Urinary bladder (tissue), 4 donors: ENCODE data around the gene FMNL2. TPM values are rescaled to one million over a fixed set of nuclear protein-coding genes. Genes with fewer than 3 reads are reported as not detected.

Experiments
- DNase-seq: peaks from one replicate; pipeline ENCODE4 v3.0.0-alpha.2; 2015; ENCODE audit errors: extremely low spot score
- H3K27ac ChIP-seq: one replicate; pipeline ENCODE4 v1.5.1; 2013; ENCODE audit warnings: low read depth, mild to moderate bottlenecking, moderate library complexity
- H3K36me3 ChIP-seq: one replicate; pipeline ENCODE4 v1.6.1; 2013; ENCODE audit warnings: mild to moderate bottlenecking, moderate library complexity; ENCODE audit not compliant: insufficient read depth
- H3K4me1 ChIP-seq: one replicate; pipeline ENCODE4 v1.6.1; 2013; ENCODE audit warnings: mild to moderate bottlenecking, moderate library complexity; ENCODE audit not compliant: insufficient read depth
- H3K4me3 ChIP-seq: one replicate; pipeline ENCODE4 v1.5.1; 2013; ENCODE audit warnings: low read depth, low read length
- WGBS: extraction: QIAGEN DNeasy Blood & Tissue Kit; methylation state at CpG from one replicate; pipeline ENCODE4 v1.1.7; 2013; 5-methylcytosine and 5-hydroxymethylcytosine counted together
- polyA plus RNA-seq: library from polyadenylated mRNA; stranded (reverse); fragments of 200-250 nt; gene quantifications from one replicate; pipeline ENCODE4 v1.2.3, GENCODE V29; 2013
- total RNA-seq: library from RNA; depleted of rRNA; stranded (reverse); fragments of >200 nt; gene quantifications from one replicate; pipeline ENCODE4 v1.2.3, GENCODE V29; 2014
- donor health status: healthy with polysubstance abuse.
- donor health status: healthy.

FMNL2 gene
- total and polyA plus RNA-seq, 2 donors = 27.7 to 77.6 TPM

DNA sequence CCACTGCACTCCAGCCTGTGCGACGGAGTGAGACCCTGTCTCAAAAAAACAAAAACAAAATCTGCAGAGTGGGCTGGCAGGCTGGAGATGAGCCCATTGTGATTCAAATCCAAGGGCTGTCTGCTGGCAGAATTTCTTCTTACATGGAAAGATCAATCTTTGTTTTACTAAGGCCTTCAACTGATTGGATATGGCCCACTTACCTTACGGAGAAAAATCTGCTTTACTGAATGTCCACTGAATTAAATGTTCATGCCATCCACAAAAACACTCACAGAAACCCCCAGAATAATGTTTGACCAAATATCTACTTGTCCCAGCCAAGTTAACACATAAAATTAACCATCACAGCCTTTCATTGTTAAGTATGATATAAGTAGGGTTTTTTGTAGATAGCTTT, 8.3 kb upstream of the FMNL2 start:
- WGBS = 95% methylated on average over 3 of the region's 3 CpGs
- no peaks in the 10 kb centered on the region for H3K36me3 ChIP-seq
- no peak overlapping the region for H3K27ac ChIP-seq
- no peak overlapping the region for H3K4me3 ChIP-seq
- H3K4me1 ChIP-seq = no peaks in the 10 kb centered on the region
- no peak for DNase-seq

GRCh38 chr2:152328013-152328412, 7.0 kb upstream of the FMNL2 start:
- WGBS = 87% methylated on average over 2 of the region's 2 CpGs
- no peak for DNase-seq
- no peak overlapping the region for H3K27ac ChIP-seq
- no peaks in the 10 kb centered on the region for H3K36me3 ChIP-seq
- H3K4me1 ChIP-seq = no peaks in the 10 kb centered on the region
- H3K4me3 ChIP-seq = no peak overlapping the region

DNA sequence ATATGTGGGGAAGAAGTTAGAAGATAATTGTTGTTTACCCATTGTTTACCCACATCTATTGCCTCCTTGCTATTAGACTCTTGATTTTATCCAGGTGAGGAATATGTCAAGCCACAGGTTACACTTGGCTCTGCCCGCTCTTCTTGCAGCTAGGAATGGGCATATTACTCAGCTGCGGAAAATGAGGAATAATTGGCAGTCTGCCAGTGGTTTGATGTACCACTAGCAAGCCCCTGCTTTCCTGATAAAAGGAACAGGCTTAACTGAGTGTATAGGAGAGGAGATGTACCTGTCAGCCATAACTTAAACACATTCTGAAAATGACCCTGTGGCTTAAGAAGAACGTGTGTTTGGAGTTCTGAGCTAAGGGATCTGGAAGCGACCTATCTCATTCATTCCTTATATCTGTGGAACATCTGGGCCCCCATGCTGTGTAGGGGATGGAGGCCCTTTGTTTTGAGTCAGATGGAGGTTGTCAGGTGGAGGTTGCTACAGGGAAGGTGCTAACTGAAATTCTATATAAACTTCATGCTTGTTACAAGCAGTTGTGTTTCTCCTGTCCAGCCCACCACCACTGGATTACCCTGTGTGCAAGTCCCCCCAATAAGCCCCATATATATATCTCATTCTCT, 4.6 kb upstream of the FMNL2 start:
- DNase-seq = no peak
- WGBS = 70% methylated on average over 4 of the region's 4 CpGs
- Histone ChIP-seq H3K4me1 (no peaks in the 10 kb centered on the region), H3K36me3 (no peaks in the 10 kb centered on the region), H3K4me3 (no peak overlapping the region), H3K27ac (no peak overlapping the region)

DNA sequence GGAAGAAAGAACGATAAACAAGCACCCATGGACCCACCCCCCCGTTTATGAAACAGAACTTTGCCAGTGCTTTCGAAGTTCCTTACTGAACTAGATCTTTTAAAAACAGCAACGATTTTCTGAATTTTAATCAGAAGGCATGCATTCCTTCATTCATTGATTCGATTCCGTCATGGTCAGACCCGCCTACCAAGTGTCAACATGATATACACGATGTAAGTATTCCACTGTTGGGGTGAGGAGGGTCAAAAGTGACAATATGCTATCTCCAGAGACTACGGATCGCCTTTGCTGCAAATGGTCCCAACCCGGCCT, 316 bp upstream of the FMNL2 start:
- Histone ChIP-seq H3K4me3 (peak overlapping the region; percentile 93), H3K4me1 (peaks cover 2% of the 10 kb centered on the region), H3K27ac (no peak overlapping the region), H3K36me3 (no peaks in the 10 kb centered on the region)
- WGBS = 5% methylated on average over 11 of the region's 11 CpGs
- no peak for DNase-seq

- Histone ChIP-seq H3K4me1 (peaks cover 2% of the 10 kb centered on the region), H3K36me3 (no peaks in the 10 kb centered on the region), H3K27ac (peak overlapping the region; percentile 75), H3K4me3 (peak overlapping the region; percentile 93)
- no peak for DNase-seq
- WGBS = 1% methylated on average over 35 of the region's 35 CpGs
These were observed 748 bp downstream of the FMNL2 start for GRCh38 chr2:152335726-152336118.

DNA sequence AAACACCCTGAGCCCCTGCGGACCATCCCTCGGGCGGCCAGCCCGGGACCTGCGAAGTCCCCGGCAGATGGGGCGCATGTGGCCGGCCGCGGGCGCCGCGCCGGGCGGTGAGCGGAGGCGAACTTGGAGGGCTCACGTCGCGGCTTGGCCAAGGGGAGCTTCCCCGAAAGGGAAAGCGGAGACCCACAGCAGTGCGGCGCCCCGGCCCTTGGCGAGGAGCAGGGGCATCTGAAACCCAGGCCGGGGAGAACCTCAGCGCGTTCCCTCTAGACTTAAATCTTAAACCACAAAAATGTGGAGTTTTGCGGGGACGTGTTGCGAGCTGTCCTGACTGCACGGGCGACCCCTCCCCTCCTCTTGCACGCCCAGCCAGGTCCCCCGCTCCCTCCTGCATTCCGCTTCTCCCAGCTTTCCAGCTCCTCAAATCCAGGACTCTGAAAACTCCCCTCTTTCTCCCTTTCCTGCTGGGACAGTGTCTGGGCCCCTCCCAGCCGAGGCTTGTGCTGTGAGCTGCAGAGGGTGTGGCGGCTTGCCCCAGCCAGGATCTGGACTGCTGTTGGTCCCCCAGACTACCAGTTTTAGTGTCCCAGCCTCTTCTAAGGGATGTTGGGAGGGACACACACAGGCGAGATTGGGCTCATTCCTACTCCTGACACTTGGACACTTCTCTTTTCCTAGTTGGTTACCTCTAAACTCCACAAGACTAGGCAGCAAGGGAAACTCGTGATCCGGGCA, 1.3 kb downstream of the FMNL2 start:
- peak overlapping the region; percentile 75 for H3K27ac ChIP-seq
- peak overlapping the region; percentile 93 for H3K4me3 ChIP-seq
- peak; percentile 15 for DNase-seq
- peaks cover 2% of the 10 kb centered on the region for H3K4me1 ChIP-seq
- WGBS = under 1% methylated on average over 42 of the region's 42 CpGs
- no peaks in the 10 kb centered on the region for H3K36me3 ChIP-seq

GRCh38 chr2:152336854-152337510, 2.0 kb downstream of the FMNL2 start:
- peak; percentile 11 for DNase-seq

DNA sequence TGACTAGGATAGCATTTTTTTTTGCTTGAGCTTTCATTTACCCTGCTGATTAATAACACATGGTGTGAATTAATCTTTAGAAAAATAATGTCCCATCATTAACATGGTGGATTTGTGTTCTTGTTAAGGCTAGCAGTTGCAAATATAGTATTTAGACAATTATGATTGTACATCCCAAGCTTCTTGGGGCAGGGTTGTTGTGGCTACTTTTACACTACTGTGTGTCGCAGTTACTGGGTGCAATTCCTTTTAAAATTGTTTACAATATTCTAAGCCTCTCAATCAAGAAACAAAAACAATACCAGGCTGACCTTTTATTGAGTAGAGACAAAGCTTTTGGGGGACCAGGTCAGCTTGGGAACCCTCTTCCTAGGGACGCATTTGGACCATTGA, 2.5 kb downstream of the FMNL2 start:
- Histone ChIP-seq H3K4me1 (peaks cover 2% of the 10 kb centered on the region), H3K4me3 (no peak overlapping the region), H3K36me3 (no peaks in the 10 kb centered on the region), H3K27ac (no peak overlapping the region)
- WGBS = 43% methylated on average over 2 of the region's 2 CpGs
- no peak for DNase-seq

More at GRCh38 chr2:152336854-152337510, 2.0 kb downstream of the FMNL2 start:
- WGBS = 13% methylated on average over 12 of the region's 12 CpGs
- no peaks in the 10 kb centered on the region for H3K36me3 ChIP-seq
- peak overlapping the region; percentile 93 for H3K4me3 ChIP-seq
- H3K27ac ChIP-seq = no peak overlapping the region
- peaks cover 2% of the 10 kb centered on the region for H3K4me1 ChIP-seq

DNA sequence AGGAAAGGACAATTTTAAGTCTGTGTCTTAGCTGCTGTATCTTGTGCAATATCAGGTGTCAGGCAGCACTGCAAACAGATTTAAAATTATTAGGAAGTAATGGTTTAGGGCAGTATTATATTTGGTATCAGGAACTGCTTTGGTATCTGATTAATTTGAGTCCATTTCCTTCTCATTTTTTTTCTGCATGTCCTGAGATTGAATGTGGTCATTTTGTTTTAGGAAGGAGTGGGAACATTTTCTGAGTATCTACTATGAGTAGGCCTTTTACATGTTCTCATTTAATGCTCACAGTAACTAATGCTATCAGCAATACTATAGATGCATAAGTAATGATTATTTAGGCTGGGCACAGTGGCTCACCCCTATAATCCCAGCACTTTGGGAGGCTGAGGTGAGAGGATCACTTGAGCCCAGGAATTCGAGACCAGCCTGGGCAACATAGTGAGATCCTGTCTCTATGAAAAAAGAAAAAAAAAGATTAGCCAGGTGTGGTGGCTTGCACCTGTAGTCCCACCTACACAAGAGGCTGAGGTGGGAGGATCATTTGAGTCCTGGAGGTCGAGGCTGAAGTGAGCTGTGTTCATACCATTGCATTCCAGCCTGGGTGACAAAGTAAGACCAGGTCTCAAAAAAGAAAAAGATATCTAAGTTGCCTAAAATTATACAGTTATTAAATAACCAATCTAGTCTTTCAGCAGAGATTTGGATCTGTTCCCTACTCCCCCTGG, 4.7 kb downstream of the FMNL2 start:
- Histone ChIP-seq H3K4me1 (peaks cover 2% of the 10 kb centered on the region), H3K4me3 (no peak overlapping the region), H3K27ac (no peak overlapping the region), H3K36me3 (no peaks in the 10 kb centered on the region)
- 87% methylated on average over 2 of the region's 2 CpGs for WGBS
- no peak for DNase-seq

- Histone ChIP-seq H3K4me1 (peaks cover 2% of the 10 kb centered on the region), H3K36me3 (no peaks in the 10 kb centered on the region), H3K4me3 (no peak overlapping the region), H3K27ac (no peak overlapping the region)
- WGBS = 92% methylated on average over 4 of the region's 4 CpGs
- no peak for DNase-seq
These were observed 7.5 kb downstream of the FMNL2 start for GRCh38 chr2:152342259-152343046.

GRCh38 chr2:152343426-152343825, 8.5 kb downstream of the FMNL2 start:
- no peak for DNase-seq
- 61% methylated on average over 4 of the region's 4 CpGs for WGBS
- Histone ChIP-seq H3K4me3 (no peak overlapping the region), H3K36me3 (no peaks in the 10 kb centered on the region), H3K27ac (no peak overlapping the region), H3K4me1 (no peaks in the 10 kb centered on the region)

DNA sequence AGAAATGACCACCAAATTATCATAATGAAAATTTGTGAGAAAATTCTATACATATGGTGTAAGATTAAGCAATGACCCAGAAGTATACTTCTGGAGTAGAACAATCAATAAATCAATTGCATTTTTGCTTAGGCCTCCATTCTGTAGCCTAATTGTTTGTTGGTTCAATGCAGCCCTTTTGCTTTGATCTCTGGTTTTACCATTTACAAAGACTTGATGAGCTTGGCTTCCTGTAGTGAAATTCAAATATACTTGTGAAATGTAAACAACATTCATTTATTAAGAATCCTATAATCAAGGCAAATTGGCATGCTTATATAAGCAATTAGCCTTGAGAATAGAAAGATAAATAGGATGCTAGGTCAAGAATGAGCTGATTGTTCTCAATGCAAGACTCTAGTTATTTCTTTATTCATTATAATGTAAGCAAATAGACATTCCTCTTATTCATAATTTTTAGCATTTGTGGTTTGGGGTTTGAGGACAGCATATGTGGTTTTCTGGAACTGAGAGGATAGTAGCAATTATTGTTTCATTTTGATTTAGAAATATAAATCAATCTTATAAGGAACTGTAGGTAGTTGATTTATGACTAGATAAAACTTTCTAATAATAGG, 9.7 kb downstream of the FMNL2 start:
- H3K27ac ChIP-seq = no peak overlapping the region
- no peaks in the 10 kb centered on the region for H3K36me3 ChIP-seq
- H3K4me1 ChIP-seq = no peaks in the 10 kb centered on the region
- DNase-seq = no peak
- H3K4me3 ChIP-seq = no peak overlapping the region

DNA sequence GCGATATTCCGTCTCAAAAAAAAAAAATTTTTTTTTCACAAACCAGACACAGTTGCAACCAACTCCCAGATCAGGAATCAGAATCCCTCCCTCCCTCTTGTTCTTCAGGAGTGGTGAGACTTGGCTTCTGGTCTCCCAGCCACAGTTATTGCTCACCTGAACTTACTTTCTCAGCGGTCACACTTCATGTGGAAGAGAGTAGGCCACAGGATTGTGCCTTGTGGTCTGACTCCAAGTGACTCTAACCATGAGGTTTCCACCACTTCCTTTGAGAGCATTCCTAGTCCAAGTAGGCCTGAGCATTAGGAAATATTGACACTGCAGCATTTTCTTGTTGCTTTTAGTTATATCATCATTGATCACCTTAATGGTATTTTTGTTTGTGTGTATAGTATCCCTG, 12.1 kb downstream of the FMNL2 start:
- DNase-seq = no peak
- Histone ChIP-seq H3K4me3 (no peak overlapping the region), H3K36me3 (no peaks in the 10 kb centered on the region), H3K27ac (no peak overlapping the region), H3K4me1 (no peaks in the 10 kb centered on the region)
- WGBS = 97% methylated on average over 3 of the region's 3 CpGs
